ENCODE results near the gene MATN1. TPM values are rescaled to one million over a fixed set of nuclear protein-coding genes. Genes with fewer than 3 reads are reported as not detected.

Gene MATN1
- total and polyA plus RNA-seq, 2 experiments from 2014 or later: 0.47 to 3.7 TPM

- 85% methylated on average over 14 of the region's 14 CpGs for WGBS (ENCODE audit: low lambda C conversion rate, missing lambda C conversion rate)
- H3K4me1 ChIP-seq (ENCODE audit: insufficient read depth): no peaks in the 10 kb centered on the region
- no peaks in the 10 kb centered on the region for H4K20me1 ChIP-seq (ENCODE audit: insufficient read depth, poor library complexity, severe bottlenecking)
- no peaks in the 10 kb centered on the region for H3K9me3 ChIP-seq (ENCODE audit: low read depth)
- no peak overlapping the region for H3K4me2 ChIP-seq
- H3K27ac ChIP-seq: no peak overlapping the region
- no peaks in the 10 kb centered on the region for H3K9me2 ChIP-seq (replicated peaks; ENCODE audit: insufficient read depth)
- no peaks in the 10 kb centered on the region for H3K27me3 ChIP-seq
- H3K4me3 ChIP-seq: no peak overlapping the region
- no peak for TF ChIP-seq CTCF (IDR thresholded peaks at IDR 0.05; ENCODE audit: poor library complexity)
- no peak for TF ChIP-seq EZH2 (IDR thresholded peaks at IDR 0.05; ENCODE audit: borderline replicate concordance)
- TF ChIP-seq EZH2phosphoT487 (IDR thresholded peaks at IDR 0.05; ENCODE audit: low read depth, severe bottlenecking, unreplicated experiment): no peak
- no peaks in the 10 kb centered on the region for H3K36me3 ChIP-seq (replicated peaks; ENCODE audit: insufficient read depth, low read depth)
- H3K79me2 ChIP-seq: no peaks in the 10 kb centered on the region
- no peak for DNase-seq (ENCODE audit: low spot score)
- no peak overlapping the region for H2AFZ ChIP-seq
Measured at GRCh38 chr1:30704765-30705509, 18.4 kb downstream of the MATN1 start.

GRCh38 chr1:30704271-30704670 is 19.1 kb downstream of the MATN1 start:
- Histone ChIP-seq H3K4me3 (no peak overlapping the region), H3K27ac (no peak overlapping the region), H3K9me2 (replicated peaks; ENCODE audit: insufficient read depth) (no peaks in the 10 kb centered on the region), H3K79me2 (no peaks in the 10 kb centered on the region), H3K27me3 (no peaks in the 10 kb centered on the region), H3K4me1 (ENCODE audit: insufficient read depth) (no peaks in the 10 kb centered on the region), H4K20me1 (ENCODE audit: insufficient read depth, poor library complexity, severe bottlenecking) (no peaks in the 10 kb centered on the region), H3K36me3 (replicated peaks; ENCODE audit: insufficient read depth, low read depth) (no peaks in the 10 kb centered on the region), H3K4me2 (no peak overlapping the region), H3K9me3 (ENCODE audit: low read depth) (no peaks in the 10 kb centered on the region), H2AFZ (no peak overlapping the region)
- WGBS (ENCODE audit: low lambda C conversion rate, missing lambda C conversion rate): 52% methylated on average over 4 of the region's 4 CpGs
- DNase-seq (ENCODE audit: low spot score): no peak
- no peak for TF ChIP-seq EZH2phosphoT487 (IDR thresholded peaks at IDR 0.05; ENCODE audit: low read depth, severe bottlenecking, unreplicated experiment)

- no peaks in the 10 kb centered on the region for H3K9me3 ChIP-seq (ENCODE audit: low read depth)
- H3K79me2 ChIP-seq: no peaks in the 10 kb centered on the region
- H3K4me1 ChIP-seq (ENCODE audit: insufficient read depth): no peaks in the 10 kb centered on the region
- H3K9me2 ChIP-seq (replicated peaks; ENCODE audit: insufficient read depth): no peaks in the 10 kb centered on the region
- H3K27ac ChIP-seq: no peak overlapping the region
- H3K4me2 ChIP-seq: no peak overlapping the region
- no peaks in the 10 kb centered on the region for H3K27me3 ChIP-seq
- TF ChIP-seq EZH2phosphoT487 (IDR thresholded peaks at IDR 0.05; ENCODE audit: low read depth, severe bottlenecking, unreplicated experiment) (no peak), EZH2 (IDR thresholded peaks at IDR 0.05; ENCODE audit: borderline replicate concordance) (no peak), CTCF (IDR thresholded peaks at IDR 0.05; ENCODE audit: poor library complexity) (no peak)
- H2AFZ ChIP-seq: no peak overlapping the region
- no peaks in the 10 kb centered on the region for H3K36me3 ChIP-seq (replicated peaks; ENCODE audit: insufficient read depth, low read depth)
- no peak for DNase-seq (ENCODE audit: low spot score)
- H3K4me3 ChIP-seq: no peak overlapping the region
- H4K20me1 ChIP-seq (ENCODE audit: insufficient read depth, poor library complexity, severe bottlenecking): no peaks in the 10 kb centered on the region
Measured at GRCh38 chr1:30702823-30703222, 20.6 kb downstream of the MATN1 start.

- H3K79me2 ChIP-seq: no peaks in the 10 kb centered on the region
- 69% methylated on average over 2 of the region's 2 CpGs for WGBS (ENCODE audit: low lambda C conversion rate, missing lambda C conversion rate)
- no peaks in the 10 kb centered on the region for H3K9me2 ChIP-seq (replicated peaks; ENCODE audit: insufficient read depth)
- H3K4me1 ChIP-seq (ENCODE audit: insufficient read depth): no peaks in the 10 kb centered on the region
- no peak overlapping the region for H3K4me3 ChIP-seq
- TF ChIP-seq EZH2phosphoT487 (IDR thresholded peaks at IDR 0.05; ENCODE audit: low read depth, severe bottlenecking, unreplicated experiment): no peak
- no peak for TF ChIP-seq CTCF (IDR thresholded peaks at IDR 0.05; ENCODE audit: poor library complexity)
- no peak for TF ChIP-seq EZH2 (IDR thresholded peaks at IDR 0.05; ENCODE audit: borderline replicate concordance)
- no peak overlapping the region for H3K27ac ChIP-seq
- no peak overlapping the region for H2AFZ ChIP-seq
- H3K27me3 ChIP-seq: no peaks in the 10 kb centered on the region
- DNase-seq (ENCODE audit: low spot score): no peak
- H3K4me2 ChIP-seq: no peak overlapping the region
- no peaks in the 10 kb centered on the region for H4K20me1 ChIP-seq (ENCODE audit: insufficient read depth, poor library complexity, severe bottlenecking)
- H3K36me3 ChIP-seq (replicated peaks; ENCODE audit: insufficient read depth, low read depth): no peaks in the 10 kb centered on the region
- no peaks in the 10 kb centered on the region for H3K9me3 ChIP-seq (ENCODE audit: low read depth)
Measured at GRCh38 chr1:30701258-30701633, 22.1 kb downstream of the MATN1 start.
